ENCODE data around the gene DCTN3. TPM values are rescaled to one million over a fixed set of nuclear protein-coding genes. Genes with fewer than 3 reads are reported as not detected.

Gene DCTN3
- total and polyA plus RNA-seq, 8 donors = 9.3 to 107 (median 55.4) TPM

GRCh38 chr9:34580358-34580757 is 39.9 kb downstream of the DCTN3 start:
- TF ChIP-seq POLR2AphosphoS5 (IDR thresholded peaks at IDR 0.05) = no peak
- TF ChIP-seq EP300 (IDR thresholded peaks at IDR 0.05) = no peak
- no peak for TF ChIP-seq POLR2A (IDR thresholded peaks at IDR 0.05)
- TF ChIP-seq, protein P1, sequence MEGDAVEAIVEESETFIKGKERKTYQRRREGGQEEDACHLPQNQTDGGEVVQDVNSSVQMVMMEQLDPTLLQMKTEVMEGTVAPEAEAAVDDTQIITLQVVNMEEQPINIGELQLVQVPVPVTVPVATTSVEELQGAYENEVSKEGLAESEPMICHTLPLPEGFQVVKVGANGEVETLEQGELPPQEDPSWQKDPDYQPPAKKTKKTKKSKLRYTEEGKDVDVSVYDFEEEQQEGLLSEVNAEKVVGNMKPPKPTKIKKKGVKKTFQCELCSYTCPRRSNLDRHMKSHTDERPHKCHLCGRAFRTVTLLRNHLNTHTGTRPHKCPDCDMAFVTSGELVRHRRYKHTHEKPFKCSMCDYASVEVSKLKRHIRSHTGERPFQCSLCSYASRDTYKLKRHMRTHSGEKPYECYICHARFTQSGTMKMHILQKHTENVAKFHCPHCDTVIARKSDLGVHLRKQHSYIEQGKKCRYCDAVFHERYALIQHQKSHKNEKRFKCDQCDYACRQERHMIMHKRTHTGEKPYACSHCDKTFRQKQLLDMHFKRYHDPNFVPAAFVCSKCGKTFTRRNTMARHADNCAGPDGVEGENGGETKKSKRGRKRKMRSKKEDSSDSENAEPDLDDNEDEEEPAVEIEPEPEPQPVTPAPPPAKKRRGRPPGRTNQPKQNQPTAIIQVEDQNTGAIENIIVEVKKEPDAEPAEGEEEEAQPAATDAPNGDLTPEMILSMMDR (IDR thresholded peaks at IDR 0.05) = no peak
- Histone ChIP-seq H3K27ac (no peak overlapping the region), H3K4me1 (peaks cover 11 to 31% (median 22%) of the 10 kb centered on the region in 4 donors), H3K36me3 (no peaks in the 10 kb centered on the region), H3K4me3 (no peak overlapping the region), H3K9me3 (no peaks in the 10 kb centered on the region), H3K27me3 (peaks cover 0 to 99% (median 61%) of the 10 kb centered on the region in 3 donors)
- intact Hi-C loops (cut with DNase I; ENCODE audit: low total_unique reads) = loop anchor here (10.0 kb wide), 1 partner anchor 176 kb away; no protein-coding TSS in a partner anchor
- WGBS, 5 donors = 53 to 69% (median 63%) methylated on average over 3 to 8 of the region's 8 CpGs
- DNase-seq = no peak

DNA sequence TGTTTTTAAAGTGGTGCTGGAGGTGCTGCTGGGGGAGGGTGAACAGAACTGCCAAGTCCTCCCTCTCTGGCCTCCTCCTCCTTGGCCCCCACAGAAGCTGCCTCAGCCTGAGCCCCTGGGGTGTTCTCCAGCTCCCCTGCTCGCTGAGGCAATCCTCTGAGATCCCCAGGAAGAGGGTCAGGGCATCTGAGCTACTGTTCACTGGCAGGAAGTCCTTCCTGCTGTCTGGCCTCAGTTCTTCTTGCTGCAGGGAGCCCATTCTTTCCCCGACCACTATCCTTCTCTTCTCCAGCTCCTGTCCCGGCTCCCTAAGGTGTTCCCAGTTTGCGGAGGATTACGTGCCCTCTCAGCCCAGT is 40.5 kb downstream of the DCTN3 start:
- Histone ChIP-seq H3K27ac (no peak overlapping the region), H3K4me3 (no peak overlapping the region), H3K9me3 (no peaks in the 10 kb centered on the region), H3K36me3 (no peaks in the 10 kb centered on the region), H3K27me3 (peaks cover 0 to 99% (median 61%) of the 10 kb centered on the region in 3 donors), H3K4me1 (peaks cover 11 to 31% (median 22%) of the 10 kb centered on the region in 4 donors)
- peak in 1 of 2 donors; percentile 51 for DNase-seq
- TF ChIP-seq POLR2A (IDR thresholded peaks at IDR 0.05) = no peak
- no peak for TF ChIP-seq POLR2AphosphoS5 (IDR thresholded peaks at IDR 0.05)
- TF ChIP-seq, protein P1 (IDR thresholded peaks at IDR 0.05) = no peak
- TF ChIP-seq EP300 (IDR thresholded peaks at IDR 0.05) = no peak
- intact Hi-C loops (cut with DNase I; ENCODE audit: low total_unique reads) = loop anchor here (10.0 kb wide), 1 partner anchor 175 kb away; no protein-coding TSS in a partner anchor
- WGBS, 5 donors = 62 to 77% (median 74%) methylated on average over 4 to 5 of the region's 5 CpGs

DNA sequence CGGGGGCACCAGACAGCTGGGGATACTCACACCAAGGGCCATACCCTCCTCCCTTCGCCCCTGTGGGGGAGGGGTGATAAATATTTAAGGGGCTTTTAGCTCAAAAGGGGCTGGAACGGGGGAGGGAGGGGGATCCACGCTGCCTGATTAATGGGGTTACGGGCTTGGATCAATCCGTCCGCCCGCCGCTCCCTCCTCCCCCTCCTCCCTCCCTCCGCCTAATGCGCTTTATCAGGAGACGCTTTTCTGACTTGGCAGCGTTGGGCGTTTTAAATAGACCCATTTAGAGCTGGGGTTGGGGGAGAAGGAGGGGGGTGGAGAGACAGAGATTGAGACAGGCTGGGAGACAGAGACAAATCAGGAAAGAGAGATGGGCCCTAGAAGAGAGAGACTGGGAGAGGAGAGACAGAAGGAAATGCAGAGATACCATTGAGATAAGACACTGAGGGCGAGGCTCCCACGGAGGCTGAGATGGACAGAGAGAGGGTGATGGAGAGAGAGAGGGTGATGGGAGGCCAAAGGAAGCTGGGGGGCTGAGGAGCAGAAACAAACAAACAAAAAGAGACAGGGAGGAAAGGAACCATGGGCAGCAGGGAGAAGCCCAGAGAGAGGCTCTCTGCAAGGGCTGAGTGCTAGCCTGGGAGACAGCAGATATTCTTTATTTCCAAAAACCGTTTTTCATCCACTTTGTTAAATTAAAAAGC is 41.0 kb downstream of the DCTN3 start:
- peak in 1 of 2 donors; percentile 84 for DNase-seq
- H3K27ac ChIP-seq = no peak overlapping the region
- H3K4me3 ChIP-seq = no peak overlapping the region
- TF ChIP-seq EP300 (IDR thresholded peaks at IDR 0.05) = no peak
- TF ChIP-seq POLR2A (IDR thresholded peaks at IDR 0.05) = no peak
- TF ChIP-seq POLR2AphosphoS5 (IDR thresholded peaks at IDR 0.05) = no peak
- TF ChIP-seq, protein P1 (IDR thresholded peaks at IDR 0.05) = no peak
- H3K9me3 ChIP-seq = no peaks in the 10 kb centered on the region
- intact Hi-C loops (cut with DNase I; ENCODE audit: low total_unique reads) = no loop called here
- H3K36me3 ChIP-seq = no peaks in the 10 kb centered on the region
- H3K4me1 ChIP-seq = peaks cover 11 to 31% (median 22%) of the 10 kb centered on the region in 4 donors
- WGBS, 5 donors = 4 to 11% (median 7%) methylated on average over 16 to 17 of the region's 17 CpGs
- peaks cover 0 to 99% (median 62%) of the 10 kb centered on the region in 3 donors for H3K27me3 ChIP-seq

- peaks cover 0 to 99% (median 62%) of the 10 kb centered on the region in 3 donors for H3K27me3 ChIP-seq
- DNase-seq = peak in 1 of 2 donors; percentile 87
- peak overlapping the region; percentile 33 to 47 (median 36) for H3K4me3 ChIP-seq
- 10 to 27% (median 12%) methylated on average over 20 to 28 of the region's 28 CpGs for WGBS, 5 donors
- peak overlapping the region in 1 of 5 donors; percentile 42 for H3K27ac ChIP-seq
- peaks cover 11 to 31% (median 22%) of the 10 kb centered on the region in 4 donors for H3K4me1 ChIP-seq
- TF ChIP-seq, protein P1 (IDR thresholded peaks at IDR 0.05) = no peak
- TF ChIP-seq POLR2AphosphoS5 (IDR thresholded peaks at IDR 0.05) (no peak), POLR2A (IDR thresholded peaks at IDR 0.05) (no peak), EP300 (IDR thresholded peaks at IDR 0.05) (no peak)
- no peaks in the 10 kb centered on the region for H3K9me3 ChIP-seq
- intact Hi-C loops (cut with DNase I; ENCODE audit: low total_unique reads) = no loop called here
- H3K36me3 ChIP-seq = no peaks in the 10 kb centered on the region
These were observed 41.8 kb downstream of the DCTN3 start for GRCh38 chr9:34578241-34579103.
